Activated CD8-positive, alpha-beta memory T cell treated with anti-CD3 and anti-CD28 coated beads, Interleukin-2, amount 50 U/mL, for 1 hour (primary cell): Measurements from ENCODE around the gene INPP4A.
"Not testable (repeated sequence)": the region's sequence is repeated elsewhere in the genome, so short reads cannot be mapped to it uniquely, and the experiment has no call there.

ENCODE experiments used
- DNase-seq: peaks from one replicate; pipeline ENCODE4 v3.0.0-alpha.2; 2020; ENCODE audit errors: extremely low read depth

Gene INPP4A

DNA sequence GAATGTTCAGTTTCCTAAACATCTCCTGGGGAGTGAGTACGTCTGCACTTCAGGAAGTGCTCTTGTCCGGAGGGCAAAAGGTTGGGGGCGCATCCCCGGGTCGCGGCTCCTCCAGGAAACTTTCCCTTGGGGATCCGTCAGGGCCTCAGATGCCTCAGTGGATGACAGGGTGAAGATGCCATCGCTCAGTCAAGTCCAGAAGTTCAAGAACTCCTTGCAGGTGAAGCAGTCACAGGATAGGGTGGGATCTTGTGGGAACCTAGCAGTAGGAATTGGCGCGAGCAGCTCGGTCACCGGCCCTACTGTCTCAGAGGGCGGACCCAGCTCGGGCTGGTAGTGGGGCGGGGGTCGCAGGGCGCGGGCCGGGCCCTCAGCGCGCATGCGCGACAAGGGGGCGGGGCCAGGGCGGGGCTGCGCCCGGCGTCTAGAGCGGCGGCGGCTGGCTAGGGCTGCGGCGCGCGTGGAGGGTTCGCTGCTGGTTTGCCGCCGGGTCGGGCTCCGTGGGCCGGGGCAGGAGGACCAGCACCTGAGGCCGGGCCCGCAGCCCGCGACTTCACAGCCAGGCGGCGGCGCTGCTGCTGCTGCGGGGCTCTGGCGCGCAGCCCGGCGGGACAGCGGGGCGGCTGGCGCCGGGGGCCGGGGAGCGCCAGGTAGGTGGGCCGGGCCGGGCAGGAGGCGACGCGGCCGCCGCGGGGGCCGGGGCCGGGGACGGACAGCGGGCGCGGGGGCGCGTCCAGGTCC lies at the start of gene INPP4A:
TSS of gene INPP4A (plus strand) at position 423 of the 741 bp plus-strand sequence. CDS start 75,191 bp downstream, outside the sequence.
- no peak for DNase-seq

DNA sequence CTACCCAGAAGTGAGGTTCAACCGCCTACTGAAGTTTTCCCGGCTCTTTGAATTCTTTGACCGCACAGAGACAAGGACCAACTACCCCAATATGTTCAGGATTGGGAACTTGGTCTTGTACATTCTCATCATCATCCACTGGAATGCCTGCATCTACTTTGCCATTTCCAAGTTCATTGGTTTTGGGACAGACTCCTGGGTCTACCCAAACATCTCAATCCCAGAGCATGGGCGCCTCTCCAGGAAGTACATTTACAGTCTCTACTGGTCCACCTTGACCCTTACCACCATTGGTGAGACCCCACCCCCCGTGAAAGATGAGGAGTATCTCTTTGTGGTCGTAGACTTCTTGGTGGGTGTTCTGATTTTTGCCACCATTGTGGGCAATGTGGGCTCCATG lies 48.7 kb upstream of the INPP4A start:
- no peak for DNase-seq

DNA sequence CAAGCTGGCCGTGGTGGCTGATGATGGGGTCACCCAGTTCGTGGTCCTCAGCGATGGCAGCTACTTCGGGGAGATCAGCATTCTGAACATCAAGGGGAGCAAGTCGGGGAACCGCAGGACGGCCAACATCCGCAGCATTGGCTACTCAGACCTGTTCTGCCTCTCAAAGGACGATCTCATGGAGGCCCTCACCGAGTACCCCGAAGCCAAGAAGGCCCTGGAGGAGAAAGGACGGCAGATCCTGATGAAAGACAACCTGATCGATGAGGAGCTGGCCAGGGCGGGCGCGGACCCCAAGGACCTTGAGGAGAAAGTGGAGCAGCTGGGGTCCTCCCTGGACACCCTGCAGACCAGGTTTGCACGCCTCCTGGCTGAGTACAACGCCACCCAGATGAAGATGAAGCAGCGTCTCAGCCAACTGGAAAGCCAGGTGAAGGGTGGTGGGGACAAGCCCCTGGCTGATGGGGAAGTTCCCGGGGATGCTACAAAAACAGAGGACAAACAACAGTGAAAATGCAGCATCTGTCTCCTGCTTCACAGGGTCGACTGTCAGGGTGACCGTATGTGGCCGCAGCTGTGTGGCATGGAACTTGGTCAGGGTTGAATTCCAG lies 47.8 kb upstream of the INPP4A start:
- no peak for DNase-seq

DNA sequence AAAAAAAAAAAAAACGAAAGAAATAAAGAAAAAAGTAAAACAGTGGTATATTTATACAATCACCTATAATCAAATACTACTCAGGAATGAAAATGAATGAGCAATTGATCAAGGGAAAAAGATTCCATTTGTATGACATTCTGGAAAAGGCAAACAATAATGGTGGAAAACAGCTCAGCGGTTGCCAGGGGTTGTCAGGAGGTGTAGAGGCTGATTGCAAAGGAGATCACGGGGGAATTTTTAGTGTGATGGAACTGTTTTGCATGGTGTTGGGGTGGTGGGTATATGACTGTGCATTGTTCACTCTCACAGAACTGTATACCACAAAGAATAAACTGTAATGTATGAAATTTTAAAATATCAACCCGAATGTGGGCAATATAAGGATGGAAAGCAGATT lies 45.5 kb upstream of the INPP4A start:
- DNase-seq: no peak

DNA sequence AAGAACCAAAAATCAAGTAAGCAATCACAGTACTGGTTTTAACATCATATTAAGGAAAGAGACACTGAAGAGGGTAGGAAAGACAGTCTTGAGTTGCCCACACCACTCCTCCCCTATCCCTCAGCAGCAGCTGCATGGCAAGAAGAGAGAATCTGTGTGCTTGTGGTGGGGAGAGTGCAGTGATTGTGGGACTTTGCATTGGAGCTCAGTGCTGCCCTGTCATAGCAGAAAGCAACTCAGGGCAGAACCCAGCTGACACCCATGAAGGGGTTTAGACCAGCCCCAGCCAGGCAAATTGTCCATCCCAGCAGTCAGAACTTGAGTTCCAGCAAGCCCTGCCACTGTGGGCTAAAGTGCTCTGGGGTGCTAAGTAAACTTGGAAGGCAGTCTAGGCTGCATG lies 40.8 kb upstream of the INPP4A start:
- no peak for DNase-seq

DNA sequence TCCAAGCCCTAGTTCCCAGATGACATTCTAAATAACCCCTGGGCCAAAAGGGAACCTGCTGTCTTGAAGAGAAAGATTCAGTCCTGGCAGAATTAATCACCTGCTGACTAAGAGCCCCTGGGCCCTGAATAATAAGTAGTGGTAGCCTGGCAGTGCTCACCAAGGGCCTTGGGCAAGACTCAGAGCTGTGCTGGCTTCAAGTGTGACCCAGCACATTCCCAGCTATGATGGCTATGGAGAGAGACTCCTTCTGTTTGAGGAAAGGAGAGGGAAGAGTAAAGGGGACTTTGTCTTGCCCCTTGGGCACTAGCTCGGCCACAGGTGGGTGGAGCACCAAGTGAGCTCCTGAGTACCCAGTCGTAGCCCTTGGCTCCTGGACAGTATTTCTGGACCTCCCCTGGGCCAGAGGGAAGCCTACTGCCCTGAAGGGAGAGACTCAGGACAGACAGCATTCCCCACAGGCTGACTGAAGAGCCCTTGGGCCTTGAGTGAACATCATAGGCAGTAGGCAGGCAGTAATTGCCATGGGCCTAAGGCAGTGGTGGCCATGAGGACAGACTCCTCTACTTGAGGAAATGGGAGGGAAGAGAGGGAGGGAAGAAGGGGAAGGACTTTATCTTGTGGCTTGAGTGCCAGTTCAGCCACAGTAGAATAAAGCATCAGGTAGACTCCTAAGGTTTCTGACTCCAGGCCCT lies 40.0 kb upstream of the INPP4A start:
- no peak for DNase-seq

DNA sequence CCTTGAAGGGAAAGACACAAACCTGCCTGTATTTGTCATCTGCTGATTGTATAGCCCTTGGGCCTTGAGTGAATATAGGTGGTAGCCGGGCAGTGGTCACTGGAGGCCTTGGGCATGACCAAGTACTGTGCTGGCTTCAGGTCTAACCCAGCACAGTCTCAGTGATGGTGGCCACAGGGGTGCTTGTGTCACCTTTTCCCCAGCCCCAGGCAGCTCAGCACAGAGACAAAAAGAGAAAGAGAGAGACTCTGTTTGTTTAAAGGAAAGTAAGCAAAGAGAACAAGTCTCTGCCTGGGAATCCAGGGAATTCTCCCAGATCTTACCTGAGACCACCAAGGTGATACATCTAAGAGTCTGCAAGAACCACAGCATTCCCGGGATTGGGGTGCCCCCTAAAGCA lies 39.4 kb upstream of the INPP4A start:
- DNase-seq: no peak

DNA sequence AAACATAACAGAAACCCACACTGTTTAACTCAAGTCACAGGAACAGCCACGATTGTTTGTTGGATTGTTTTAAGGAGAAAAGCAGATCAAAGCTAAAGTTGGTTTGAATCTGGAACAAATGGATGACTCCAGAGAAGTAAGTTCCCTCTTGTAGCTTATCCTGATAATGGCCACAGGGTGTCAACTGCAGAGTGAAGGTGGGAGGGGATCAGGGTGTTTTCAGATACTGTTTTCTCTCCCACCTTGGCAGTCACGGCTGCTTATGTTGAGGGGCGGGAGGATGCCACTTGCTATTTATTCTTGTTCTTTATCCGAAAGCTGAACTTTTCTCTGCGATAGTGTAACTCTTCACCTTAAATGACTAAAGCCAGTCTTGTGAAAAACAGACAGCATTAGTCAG lies 36.5 kb upstream of the INPP4A start:
- no peak for DNase-seq

DNA sequence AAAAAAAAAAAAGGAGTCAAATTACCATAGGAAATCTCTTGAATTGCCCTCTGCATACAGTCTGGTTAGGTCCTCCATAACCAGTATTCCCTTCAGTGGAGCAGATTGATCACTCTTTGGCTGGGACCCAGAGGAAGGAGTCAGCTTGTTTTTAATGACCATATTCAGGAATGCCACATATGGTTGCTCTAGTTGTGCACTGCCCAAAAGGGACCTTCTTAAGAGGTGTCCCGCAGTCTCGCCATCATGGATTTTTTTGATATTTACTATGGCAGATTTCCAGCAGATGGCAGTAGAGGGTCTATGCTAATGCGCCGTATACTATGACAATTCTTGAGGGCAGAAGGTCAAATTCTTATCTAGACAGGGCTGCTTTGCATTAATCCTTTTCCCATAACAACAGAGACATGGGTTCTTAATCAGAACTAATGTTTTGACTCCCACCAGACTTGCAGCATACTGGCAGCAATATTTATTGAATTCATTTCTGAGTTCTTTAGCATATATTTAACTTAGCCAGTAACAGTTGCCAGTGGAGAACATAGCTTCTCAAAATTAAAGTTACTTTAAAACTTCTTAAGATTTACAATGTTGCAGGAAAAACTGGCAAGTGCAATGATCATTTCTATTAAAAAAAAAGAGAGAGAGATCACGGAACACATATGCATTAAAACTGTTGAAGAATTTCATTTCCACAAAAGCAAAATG lies 31.8 kb upstream of the INPP4A start:
- peak; percentile 36 for DNase-seq

DNA sequence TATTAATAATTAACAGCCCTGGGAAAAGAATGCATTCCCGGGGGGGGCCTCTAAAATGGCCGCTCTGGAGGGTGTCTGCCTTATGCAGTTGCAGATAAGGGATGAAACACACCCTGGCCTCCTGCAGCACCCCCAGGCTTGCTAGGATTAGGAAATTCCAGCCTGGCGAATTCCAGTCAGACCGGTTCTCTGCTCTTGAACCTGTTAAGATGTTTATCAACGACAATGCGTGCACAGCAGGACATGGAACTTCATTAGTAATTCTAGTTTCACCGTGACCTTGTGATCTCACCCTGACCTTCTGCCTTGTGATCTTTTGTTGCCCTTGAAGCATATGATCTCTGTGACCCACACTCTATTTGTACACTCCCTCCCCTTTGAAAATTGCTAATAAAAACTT lies 30.4 kb upstream of the INPP4A start:
- DNase-seq: not testable (repeated sequence)

DNA sequence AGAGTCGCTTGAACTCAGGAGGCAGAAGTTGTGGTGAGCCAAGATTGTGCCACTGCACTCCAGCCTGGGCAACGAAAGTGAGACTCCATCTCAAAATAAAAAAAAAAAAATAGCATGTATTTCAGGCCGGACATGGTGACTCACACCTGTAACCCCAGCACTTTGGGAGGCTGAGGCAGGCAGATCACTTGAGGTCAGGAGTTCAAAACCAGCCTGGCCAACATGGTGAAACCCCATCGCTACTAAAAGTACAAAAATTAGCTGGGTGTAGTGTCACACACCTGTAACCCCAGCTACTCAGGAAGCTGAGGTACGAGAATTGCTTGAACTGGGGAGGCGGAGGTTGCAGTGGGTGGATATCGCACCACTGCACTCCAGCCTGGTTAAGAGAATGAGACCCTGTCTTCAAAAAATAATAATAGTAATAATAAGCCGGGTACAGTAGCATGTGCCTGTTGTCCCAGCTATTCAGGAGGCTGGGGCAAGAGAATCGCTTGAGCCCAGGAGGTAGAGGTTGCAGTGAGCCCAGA lies 28.9 kb upstream of the INPP4A start:
- not testable (repeated sequence) for DNase-seq

DNA sequence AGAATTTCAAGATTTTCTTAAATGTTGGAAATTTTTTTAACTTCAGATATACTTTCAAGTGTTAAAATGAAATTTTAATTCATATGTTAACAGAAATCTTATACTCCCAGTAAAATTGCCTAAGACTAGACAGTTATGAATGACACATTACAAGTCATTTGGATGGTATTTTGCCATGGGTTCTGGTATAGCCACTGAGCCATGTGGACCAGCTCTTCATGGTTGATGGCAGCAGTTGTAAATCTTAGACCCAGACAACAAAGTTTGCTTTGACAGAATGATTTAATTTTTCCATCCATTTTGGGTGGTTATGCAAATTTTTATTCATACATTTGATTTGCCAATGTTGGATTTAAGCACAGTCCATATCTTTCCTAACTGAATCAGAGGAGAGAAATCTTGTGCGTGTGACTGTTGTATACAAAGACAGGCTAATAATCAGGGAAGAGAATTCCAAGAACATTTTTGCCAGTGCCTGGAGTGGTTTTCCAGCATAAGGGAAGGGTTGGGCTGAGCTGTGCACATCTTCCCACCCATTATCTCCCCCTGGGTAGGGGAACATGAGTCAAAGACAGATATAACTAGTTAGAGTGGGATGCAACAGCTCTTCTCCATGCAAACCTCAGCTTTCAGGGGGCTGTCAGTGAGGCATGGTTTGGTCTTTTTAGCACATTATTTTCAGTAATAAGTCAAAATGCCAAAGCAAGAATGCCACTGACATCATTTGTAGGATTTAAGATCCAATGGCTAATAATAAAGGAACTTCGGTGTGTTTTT lies 28.1 kb upstream of the INPP4A start:
- no peak for DNase-seq

DNA sequence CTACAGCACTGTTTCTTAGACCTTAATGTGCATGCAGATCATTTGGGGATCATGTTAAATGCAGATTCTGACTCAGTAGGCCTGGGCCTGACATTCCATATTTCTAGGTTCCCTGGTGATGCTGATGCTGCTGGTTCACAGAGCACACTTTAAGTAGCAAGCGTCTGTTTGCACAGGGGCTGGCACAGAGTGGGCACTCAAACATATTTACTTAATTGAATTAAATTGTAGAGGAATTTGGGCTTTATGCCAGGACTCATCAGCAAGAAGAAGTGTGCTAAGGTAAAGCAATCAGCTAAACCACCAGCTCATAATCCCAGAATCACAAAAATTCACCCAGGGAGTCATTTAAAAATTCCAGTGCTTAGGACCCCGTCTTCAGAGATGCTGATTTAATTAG lies 25.1 kb upstream of the INPP4A start:
- DNase-seq: no peak

DNA sequence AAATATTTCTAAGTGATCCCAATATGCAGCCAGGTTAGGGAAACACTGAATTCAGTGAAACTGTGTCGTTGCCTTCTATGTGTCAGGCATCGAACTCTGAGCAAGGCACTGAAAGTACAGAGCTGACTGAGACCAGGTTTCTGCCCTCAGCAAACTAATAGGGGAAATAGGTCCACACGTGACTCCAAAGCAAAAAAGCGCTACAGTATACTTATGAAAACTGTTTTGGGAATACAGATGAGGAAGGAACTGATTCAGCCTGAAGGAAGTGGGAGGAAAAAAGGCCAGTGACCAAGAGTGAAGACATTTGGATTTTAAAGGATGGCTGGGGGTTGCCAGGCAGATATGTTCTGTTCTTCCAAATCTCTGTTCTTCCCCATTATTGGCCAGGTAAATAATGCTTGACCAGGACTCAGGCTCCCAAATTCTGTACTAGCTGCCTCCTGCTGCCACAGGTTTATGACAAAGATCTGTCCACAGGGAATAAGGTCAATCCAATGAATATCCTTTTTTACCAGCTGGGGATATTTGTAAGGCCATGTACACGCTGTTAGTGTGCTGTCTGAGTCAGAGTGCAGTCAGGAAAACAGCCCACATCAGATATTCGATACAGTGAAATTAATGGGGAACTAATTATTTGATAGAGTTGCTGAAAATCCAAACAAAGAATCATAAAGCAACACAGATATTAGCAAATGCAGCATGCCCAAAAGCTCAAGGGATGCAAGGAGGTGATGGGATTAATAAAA lies 24.5 kb upstream of the INPP4A start:
- DNase-seq: no peak

DNA sequence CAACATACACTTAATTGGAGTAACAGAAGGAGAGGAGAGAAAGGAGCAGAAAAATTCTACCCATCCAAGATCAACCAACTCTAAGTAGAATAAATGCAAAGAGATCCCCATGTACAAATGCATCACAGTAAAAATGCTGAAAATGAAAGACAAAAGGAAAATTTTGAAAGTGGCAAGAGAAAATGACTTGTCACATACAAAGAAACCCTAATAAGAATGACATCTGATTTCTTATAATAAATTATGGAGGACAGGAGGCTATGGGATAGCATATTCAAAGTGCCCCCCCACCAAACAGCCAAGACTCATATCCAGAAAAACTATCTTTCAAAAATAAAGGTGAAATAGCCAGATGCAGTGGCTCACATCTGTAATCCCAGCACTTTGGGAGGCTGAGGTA lies 22.2 kb upstream of the INPP4A start:
- DNase-seq: no peak

DNA sequence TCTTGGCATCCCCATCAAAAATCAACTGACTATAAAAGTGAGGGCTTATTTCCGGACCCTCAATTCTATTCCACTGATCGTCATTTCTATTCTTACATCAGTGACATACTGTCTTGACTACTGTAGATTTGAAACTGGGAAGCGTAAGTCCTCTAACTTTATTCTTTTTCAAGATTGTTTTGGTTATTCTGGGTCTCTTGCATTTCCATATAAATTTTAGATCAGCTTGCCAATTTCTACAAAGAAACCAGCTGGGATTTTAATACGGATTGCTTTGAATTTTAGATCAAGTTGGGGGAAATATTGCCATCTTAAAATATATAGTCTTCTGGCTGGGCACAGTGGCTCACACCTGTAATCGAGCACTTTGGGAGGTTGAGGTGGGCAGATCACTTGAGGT lies 17.9 kb upstream of the INPP4A start:
- DNase-seq: no peak

DNA sequence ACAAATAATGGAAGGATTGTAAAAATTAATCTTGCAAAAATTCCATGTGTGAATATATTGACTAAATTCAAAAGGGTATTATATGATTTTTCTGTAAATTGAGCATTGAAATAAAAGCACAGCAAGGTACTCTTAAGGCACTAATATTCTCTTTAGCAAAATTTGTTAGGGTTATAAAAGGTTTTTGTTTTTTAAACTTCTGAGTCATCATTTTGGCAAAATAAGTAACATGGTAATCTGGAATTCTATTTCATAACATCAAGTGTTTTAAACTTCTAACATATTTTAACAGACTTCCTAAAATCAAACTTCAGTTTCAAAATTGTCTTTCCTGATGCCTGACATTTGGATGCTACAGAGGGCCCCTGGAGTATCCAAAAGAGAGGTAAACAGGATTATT lies 12.5 kb upstream of the INPP4A start:
- no peak for DNase-seq

DNA sequence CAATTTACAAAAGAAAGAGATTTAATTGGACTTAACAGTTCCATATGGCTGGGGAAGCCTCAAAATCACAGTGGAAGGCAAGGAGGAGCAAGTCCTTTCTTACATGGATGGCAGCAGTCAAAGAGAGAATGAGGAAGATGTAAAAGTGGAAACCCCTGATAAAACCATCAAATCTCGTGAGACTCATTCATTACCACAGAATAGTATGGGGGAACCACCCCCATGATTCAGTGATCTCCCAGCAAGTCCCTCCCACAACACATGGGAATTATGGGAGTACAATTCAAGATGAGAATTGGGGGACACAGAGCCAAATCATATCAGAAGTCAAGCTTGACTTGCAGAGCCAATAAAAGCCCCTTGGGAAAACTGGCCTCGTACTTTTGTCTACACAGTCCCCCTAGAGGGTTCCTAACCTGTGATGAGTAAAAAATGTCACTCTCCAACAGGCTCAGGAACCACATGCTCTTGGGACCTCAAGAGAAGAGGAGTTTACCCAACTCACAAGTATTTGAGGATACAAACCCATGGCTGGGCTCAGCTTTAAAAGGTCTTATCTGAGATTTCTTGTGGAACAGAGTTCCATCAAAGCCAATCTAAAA lies 11.2 kb upstream of the INPP4A start:
- DNase-seq: no peak

DNA sequence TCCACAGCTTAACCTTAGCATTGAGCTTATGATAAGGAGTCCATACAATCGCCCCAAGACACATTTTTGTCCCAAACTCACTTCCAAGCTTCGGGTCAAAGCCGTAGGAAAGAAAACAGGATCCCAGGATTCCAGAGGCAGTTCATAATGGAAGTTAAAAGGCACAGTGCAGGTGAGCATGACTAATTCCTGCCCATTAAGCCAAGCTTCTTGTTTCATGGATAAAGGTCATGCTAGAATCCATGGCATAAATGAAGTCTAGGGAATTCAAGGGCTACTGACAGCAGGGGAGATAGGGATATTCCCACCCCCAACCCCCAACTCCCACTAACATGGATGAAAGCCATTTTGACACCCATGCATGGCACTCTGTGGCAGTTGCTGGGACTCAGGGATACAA lies 10.2 kb upstream of the INPP4A start:
- no peak for DNase-seq

DNA sequence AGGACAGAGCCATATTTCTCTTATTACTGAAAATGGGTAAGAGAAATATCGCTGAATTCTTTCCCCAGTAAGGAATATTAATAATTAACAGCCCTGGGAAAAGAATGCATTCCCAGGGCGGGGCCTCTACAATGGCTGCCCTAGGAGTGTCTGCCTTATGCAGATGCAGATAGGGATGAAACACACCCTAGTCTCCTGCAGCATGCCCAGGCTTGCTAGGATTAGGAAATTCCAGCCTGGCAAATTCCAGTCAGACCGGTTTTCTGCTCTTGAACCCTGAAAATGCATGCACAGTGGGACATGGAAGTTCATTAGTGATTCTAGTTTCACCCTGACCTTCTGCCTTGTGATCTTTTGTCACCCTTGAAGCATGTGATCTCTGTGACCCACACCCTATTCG lies 9.0 kb upstream of the INPP4A start:
- not testable (repeated sequence) for DNase-seq
